ENCODE data around the gene ACAD10. TPM values are rescaled to one million over a fixed set of nuclear protein-coding genes. Genes with fewer than 3 reads are reported as not detected.

Gene ACAD10
- total and polyA plus RNA-seq, 2 of the 13 experiments (the other 11 are each of a cell fraction or from before 2014, with no cell fraction given): 15.2 to 16.3 TPM

- ChIA-PET CTCF (ENCODE audit: low intra/inter-chr PET ratio, low total read pairs) (no interaction called here), POLR2A (no interaction called here)
- Histone ChIP-seq H3K4me3 (replicated peaks in 1 of 3; ENCODE audit: insufficient read depth in 1 of 3, low read depth in 2 of 3, low read length in 3 of 3) (no peak overlapping the region), H3K9me3 (ENCODE audit: low read length) (no peaks in the 10 kb centered on the region), H3K27me3 (ENCODE audit: control insufficient read depth in 1 of 2, insufficient read depth in 2 of 2, low read length in 2 of 2) (no peaks in the 10 kb centered on the region), H2AFZ (ENCODE audit: low read length) (no peak overlapping the region), H3K4me1 (ENCODE audit: insufficient read depth, low read length) (no peaks in the 10 kb centered on the region), H3K27ac (ENCODE audit: extremely low read length, insufficient read depth, low read length) (no peak overlapping the region), H3K36me3 (replicated peaks in 1 of 2; ENCODE audit: control insufficient read depth in 1 of 2, insufficient read depth in 2 of 2, low read length in 2 of 2) (peaks cover 7 to 45% of the 10 kb centered on the region in 2 experiments; a peak in 4 of 5 replicates), H3K9ac (ENCODE audit: insufficient read depth, low read depth, low read length) (no peak overlapping the region), H4K20me1 (ENCODE audit: insufficient read depth, low read length) (no peaks in the 10 kb centered on the region), H3K79me2 (ENCODE audit: insufficient read depth, low read length) (no peaks in the 10 kb centered on the region), H3K4me2 (ENCODE audit: low read depth, low read length) (no peak overlapping the region)
- in situ Hi-C loops (cut with HindIII; ENCODE audit: extremely low pct_ligation_motif_present, low pct_unique_long_range_greater_than_20kb): no loop called here
- WGBS (ENCODE audit: low lambda C conversion rate): 90% methylated on average over 3 of the region's 3 CpGs
- no peak for ATAC-seq
- no TSS peak for BruUV-seq (replicated peaks)
- FAIRE-seq: no peak
- no peak for DNase-seq (ENCODE audit: low spot score)
- no peak for TF ChIP-seq MED1 (CRISPR knock-in tag; IDR thresholded peaks at IDR 0.05)
- TF ChIP-seq CSRNP1 (CRISPR knock-in tag; IDR thresholded peaks at IDR 0.05): no peak
- no peak for TF ChIP-seq IRF2 (CRISPR knock-in tag; IDR thresholded peaks at IDR 0.05)
- TF ChIP-seq ELK4 (CRISPR knock-in tag; IDR thresholded peaks at IDR 0.05; ENCODE audit: borderline replicate concordance): no peak
- TF ChIP-seq NFE2L1 (CRISPR knock-in tag; IDR thresholded peaks at IDR 0.05; ENCODE audit: borderline replicate concordance): no peak
- no peak for TF ChIP-seq NRL (CRISPR knock-in tag; IDR thresholded peaks at IDR 0.05; ENCODE audit: borderline replicate concordance)
- TF ChIP-seq NBN (conservative IDR thresholded peaks at IDR 0.05): no peak
- TF ChIP-seq MBNL3 (CRISPR knock-in tag; conservative IDR thresholded peaks at IDR 0.05): no peak
- no peak for TF ChIP-seq MYPOP (CRISPR knock-in tag; IDR thresholded peaks at IDR 0.05)
- no peak for TF ChIP-seq ZNF639 (CRISPR knock-in tag; conservative IDR thresholded peaks at IDR 0.05)
- TF ChIP-seq ELF4 (CRISPR knock-in tag; IDR thresholded peaks at IDR 0.05; ENCODE audit: borderline replicate concordance): no peak
- intact Hi-C loops (cut with micrococcal nuclease; ENCODE audit: unreplicated experiment): no loop called here
These were observed 42.4 kb upstream of the ACAD10 start for GRCh38 chr12:111643427-111643826.

Measured in HepG2 (cell line).